HTR-8/SVneo (cell line): Measurements from ENCODE around the gene ITGA4.

Experiments
- DNase-seq: peaks from one replicate; pipeline ENCODE4 v3.0.0; 2011; ENCODE audit warnings: low spot score, mixed read lengths; ENCODE audit not compliant: insufficient read length
- FAIRE-seq: peaks from 2 replicates; lab custom pipeline; 2011; peaks lifted over from hg19 to GRCh38; lab: Jason Lieb, UNC

Gene ITGA4

DNA sequence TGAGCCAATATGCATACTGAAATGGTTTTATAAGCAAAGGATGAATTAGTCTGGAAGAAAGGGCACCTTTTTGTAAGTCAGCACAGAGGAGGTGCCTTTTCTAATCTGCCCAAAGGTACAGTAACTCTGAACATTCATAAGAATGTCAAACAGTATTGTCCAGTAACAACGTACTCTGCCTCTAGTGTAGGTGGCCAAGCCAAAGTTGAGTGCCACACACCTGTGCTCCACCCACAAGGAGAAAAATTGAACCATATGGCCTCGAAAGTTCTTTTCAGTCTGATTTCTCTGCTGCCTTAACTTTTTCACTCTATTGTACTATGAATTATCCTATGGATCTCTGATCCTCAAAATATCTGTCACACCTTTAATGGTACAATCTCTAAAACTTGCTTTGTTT lies 112.9 kb downstream of the ITGA4 start:
- DNase-seq = no peak
- FAIRE-seq = no peak

DNA sequence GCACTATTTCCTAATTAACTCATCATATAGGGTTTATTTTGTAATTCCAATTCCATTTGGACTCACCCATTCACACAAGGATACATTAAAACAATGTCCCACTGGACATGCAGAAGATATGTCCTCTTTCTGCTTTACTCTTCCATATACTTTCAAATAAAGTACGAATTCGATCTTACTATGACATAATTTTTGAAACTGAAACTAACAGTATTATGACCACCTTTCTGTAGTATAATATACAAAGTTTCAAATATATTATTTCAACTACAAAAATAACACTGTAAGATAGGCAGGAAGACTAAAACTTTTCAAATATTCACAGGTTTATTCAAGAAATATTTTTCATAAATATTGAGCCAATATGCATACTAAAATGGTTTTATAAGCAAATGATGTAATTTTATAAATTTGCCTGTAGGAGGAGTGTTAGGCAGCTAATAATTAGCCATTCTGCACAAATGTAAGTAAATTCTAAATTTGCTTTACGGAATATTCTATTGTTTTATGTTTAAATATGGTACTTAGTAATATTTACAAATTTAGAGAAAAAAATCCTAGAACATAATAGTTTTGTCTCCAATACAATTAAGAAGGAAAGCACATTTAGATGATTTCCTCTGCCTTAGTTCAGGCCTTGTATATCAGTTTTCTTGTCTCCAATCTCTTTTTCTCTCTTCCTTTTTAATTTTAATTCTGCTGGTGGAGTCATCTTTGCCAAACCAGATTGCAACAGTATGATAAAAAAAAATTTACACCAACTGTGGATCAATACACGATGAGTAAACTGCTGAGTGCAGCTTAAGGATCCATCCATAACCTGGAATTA lies 113.9 kb downstream of the ITGA4 start:
- DNase-seq (no peak), FAIRE-seq (no peak)

DNA sequence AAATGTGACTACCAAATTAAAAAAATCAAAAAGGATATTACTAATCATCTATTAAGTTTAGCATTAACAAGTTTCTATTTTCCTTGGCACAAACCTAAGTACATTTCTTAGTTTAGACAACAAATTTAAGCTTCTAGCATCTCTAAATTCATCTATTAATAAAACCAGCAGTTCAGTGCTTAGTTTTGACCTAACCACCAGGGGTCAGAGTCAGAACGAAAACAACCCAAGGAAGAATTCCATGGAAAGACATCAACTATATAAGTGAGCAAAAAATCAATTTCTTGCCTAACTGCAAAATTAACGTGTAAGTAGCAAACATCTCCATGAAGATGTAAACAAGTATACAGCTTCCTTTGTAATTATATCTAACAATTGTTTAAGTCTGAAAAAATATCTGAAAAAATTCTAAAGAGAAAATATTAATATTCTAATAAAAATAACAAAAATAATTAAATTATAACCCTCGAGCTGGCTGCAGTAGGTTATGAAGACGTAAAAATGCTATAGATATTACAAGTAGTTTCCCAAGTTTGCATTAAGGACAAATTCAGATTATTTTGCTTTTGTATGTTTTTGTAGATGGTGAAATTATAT lies 116.1 kb downstream of the ITGA4 start:
- no peak for FAIRE-seq
- DNase-seq = peak; percentile 22

DNA sequence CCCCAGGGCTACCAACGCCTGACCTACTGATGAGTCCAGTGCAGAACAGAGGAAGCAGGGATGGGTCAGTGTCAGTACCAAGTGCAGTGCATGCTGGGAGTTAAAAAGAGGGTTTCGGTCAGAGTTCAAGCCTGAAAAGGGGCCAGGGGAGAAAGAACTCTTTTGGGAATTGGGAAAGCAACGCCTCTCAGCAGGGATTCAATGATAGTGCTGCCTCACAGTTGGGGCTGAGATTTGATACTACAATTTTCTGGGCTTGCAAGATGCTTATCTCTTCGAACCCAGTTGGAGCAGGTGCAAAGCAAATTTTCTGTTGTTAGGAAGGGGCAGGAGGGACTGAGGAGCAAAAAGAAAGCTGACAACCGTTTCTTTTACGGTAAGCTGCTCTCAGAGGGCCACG lies 117.1 kb downstream of the ITGA4 start:
- DNase-seq (no peak), FAIRE-seq (no peak)

DNA sequence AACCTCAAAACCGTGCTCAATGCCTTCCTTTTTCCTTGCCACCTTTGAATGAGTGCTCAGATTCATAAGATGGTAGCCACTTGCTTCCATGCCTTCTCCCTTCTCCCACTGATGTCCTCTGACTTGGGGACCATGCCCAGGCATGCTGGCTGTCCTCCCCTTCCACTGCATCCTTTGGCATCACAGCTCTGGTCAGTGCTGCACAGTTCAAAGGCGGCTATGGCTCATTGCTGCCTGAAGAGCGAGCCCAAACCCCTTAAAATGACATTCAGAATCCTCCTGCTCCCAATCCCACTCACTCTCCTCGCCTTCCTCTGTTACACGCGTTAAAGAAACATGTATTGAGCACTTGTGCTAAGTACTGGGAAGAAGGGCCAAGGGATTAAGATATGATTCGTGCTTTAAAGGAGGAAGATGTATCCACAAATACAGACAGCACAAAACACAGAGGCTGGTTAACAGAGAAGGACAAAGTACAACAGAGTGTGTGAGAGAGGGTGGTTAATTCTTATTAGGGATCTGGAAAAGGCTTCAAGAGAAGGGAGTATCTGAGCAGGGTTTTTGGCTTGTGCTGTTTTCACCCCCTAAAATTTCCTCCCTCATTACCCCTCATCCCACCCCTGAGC lies 118.0 kb downstream of the ITGA4 start:
- FAIRE-seq = peak; percentile 4
- DNase-seq = no peak

DNA sequence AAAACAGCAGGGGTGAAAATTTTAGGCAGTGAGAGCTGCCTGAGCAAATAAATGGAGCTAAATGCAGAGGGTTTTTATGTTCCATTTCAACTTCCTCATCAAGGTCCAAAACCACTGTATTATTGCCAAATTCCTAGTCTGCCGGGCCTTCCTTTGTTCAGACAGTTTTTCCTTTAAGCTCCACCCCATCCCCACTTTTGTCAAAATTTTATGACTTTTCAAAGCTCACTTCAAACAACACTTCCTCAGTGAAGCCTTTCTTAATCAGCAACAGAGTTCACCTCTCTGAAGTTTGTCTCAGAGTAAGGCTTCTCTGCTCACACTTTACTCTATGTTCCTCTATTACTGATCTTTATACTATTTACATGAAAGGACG lies 118.5 kb downstream of the ITGA4 start:
- FAIRE-seq = no peak
- no peak for DNase-seq

DNA sequence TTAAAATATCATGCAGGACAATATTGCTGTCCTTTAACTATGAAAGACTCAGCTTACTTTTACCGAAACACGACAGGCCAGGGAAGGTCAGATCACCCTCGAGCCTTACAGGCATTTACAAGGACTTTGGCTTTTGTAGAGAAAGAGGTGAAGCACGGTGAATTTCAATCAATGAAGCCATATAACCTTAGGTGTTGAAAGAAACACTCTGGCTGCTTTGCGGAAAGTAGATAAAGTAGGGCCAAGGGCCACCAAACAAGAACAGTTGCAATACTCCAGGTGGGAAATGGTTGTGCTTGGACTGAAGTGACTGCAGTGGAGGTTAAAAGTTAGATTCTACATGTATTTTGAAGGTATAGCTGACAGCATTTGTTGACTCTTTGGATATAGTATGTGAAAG lies 119.2 kb downstream of the ITGA4 start:
- FAIRE-seq = no peak
- DNase-seq = no peak

DNA sequence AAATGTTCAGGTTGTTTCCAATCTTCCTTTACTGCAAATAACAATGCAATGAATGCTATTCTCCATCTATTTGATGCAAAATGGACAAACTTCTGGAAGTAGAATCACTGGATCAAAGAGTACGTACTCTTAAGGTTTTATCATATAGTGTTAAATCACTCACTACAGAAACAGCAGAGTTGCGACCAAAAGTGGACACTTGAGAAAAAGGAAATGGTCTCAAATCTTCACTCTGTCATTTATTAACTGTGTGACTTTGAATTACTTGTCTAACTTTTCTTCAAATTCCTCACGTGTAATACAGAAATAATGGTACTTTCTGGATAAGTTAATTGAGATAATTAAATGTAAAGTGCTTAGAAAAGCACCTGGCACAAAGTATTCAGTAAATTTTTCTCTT lies 121.6 kb downstream of the ITGA4 start:
- no peak for DNase-seq
- no peak for FAIRE-seq

DNA sequence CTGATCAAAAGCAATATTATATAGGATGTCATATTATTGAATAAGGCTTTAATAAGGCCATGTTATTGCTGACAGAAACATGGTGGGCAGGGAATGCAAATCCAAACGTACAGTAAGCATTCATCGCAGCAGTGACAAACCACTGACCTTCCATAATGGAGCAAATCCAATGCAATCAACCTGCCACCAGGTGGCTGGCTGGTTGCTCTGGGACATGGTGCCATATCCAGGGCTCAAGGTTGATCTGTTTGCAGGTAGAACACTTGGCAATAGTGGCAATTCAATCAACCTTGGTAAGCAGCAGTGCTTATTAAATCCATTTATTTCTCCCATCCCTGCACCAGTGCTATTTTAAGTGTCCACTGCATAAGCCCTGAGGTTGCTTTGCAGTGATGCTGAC lies 124.3 kb downstream of the ITGA4 start:
- FAIRE-seq (no peak), DNase-seq (no peak)

DNA sequence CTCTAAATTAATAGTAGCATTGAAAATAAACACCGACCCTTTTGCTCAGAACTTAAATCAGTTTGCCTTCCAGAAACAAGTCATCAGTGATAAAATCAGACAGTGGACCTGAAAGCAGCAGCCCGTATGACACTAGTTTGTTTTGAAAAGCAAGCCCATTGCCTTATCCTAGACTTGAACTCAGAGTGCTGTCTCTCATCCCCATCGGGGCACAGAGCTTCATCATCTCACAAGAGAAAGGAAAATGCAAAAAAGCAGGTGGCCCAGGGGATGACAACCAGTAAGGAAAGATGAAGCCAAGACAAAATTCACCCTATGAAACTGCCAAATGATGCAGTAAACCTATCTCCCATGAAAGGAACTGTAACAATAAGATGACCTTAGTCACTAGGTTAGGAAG lies 128.5 kb downstream of the ITGA4 start:
- no peak for DNase-seq
- no peak for FAIRE-seq
